ENCODE measurements around the gene OPCML.

The OPCML gene

DNA sequence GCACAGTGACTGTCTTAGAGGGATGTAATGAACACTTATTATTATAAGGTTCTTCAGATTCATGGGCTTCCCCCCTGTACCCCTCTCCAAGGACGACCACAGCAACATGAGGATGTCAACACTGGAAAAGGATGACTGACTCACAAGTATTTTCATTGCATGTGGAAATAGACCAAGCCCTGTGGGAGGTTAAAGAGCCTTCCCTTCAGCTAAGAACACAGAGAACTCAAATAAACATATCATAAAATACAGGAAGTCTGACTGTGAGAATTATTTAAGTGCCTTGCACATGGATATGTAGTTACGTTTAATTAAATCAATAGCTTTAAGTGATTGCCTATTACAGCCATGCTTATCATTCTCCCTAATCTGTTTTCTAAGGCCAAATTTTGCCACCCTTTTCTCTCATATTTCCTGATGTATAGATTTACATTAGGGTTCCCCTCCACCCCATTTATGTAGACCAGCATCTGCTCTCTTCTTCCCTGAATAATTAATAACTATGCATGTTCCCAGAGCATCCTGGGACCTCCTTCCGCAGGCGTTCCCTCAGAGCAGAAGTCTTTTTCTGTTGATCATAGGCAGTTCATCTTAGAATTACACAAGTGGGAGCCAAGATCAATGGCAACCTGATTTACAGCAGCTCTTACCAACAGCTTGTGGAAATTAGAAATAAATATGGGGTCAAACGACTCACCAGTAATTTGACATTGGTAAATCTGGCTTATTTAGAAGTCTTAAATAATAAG is 226.9 kb downstream of the OPCML start:
- H3K4me3 ChIP-seq (ENCODE audit: low read depth, low read length), result no peak overlapping the region

DNA sequence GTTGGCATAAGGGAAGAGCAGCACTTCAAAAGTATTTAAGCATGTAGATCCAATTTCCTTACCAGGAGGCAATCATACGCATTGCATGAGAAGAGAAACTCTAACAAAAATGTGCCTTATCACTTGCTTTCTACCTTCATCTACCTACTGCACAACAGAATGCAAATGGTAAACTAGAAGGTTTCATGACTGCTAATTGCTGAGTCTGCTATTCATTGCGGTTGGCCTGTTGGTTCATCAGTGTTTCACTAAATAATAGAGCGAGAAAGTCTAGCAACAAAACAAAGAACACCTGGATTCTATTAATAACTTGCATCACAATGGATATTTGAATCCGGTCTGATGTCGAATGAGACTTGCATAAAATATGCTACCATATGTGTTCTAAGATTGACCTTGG is 229.0 kb downstream of the OPCML start:
- H3K4me3 ChIP-seq (ENCODE audit: low read depth, low read length), result no peak overlapping the region

DNA sequence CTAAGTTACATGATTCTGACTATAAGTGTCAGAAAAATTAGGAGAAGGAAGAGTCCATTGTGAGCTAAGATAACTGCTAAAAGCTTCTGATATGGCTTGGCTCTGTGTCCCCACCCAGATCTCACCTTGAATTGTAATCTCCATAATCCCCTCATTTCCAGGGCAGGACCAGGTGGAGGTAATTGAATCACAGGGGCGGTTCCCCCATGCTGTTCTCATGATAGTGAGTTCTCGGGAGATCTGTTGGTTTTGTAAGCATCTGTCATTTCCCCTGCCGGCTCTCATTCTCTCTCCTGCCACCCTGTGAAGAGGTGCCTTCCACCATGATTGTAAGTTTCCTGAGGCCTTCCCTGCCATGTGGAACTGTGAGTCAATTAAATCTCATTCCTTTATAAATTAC is 230.2 kb downstream of the OPCML start:
- no peak overlapping the region for H3K4me3 ChIP-seq (ENCODE audit: low read depth, low read length)

DNA sequence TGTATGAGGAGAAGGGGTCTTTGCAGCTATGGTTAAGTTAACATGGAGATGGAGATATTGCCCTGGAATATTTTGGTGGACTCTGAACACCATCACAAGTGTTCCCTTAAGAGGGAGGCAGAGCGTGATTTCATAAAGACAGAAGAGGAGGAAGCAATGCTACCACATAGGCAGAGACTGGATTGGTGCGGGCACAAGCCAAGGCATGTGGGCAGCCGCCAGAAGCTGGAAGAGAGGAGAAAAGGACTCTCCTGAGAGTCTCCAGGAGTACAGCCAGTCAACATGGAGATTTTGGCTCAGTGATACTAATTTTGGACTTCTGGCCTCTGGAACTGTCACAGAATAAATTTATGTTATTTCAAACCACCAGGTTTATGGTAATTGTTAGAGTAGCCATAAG is 231.6 kb downstream of the OPCML start:
- no peak overlapping the region for H3K4me3 ChIP-seq (ENCODE audit: low read depth, low read length)

DNA sequence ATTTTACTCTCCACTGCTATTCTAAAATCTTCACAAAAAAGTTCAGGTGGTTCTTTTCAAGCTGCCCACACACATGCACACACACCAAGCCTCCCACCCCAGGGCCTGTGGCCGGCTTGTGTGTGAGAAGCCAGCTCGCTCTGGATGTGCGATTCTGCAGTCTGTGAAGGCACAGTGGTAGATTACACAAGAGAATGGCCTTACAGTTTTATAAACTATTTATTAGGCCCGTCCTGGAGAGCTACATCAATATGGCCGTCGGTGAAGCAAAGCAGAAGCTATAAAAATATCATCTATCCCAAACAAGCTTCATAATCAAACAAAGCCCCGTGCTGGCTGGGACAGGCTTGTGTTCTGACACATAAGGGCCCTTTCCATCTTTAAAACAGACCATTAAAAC is 240.5 kb downstream of the OPCML start:
- no peak overlapping the region for H3K4me3 ChIP-seq (ENCODE audit: low read depth, low read length)

DNA sequence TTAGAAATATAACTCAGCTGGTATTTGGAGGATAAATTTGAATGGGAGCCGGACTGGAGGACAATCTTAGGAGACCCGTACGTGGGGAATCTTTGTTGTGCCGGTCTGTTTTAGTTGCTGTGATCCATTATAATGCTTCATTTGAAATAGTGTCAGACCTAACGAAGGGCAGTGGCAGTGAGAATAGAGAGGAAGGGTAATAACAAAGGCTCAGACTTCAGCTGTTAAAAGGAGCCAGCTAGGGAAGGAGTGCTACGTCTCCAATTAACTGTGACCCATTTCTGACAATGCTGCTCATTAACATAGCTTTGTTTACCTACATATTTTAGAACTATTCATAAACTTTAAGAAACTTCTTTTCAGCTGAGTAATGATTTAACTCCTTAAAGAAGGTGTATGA is 246.9 kb downstream of the OPCML start:
- no peak overlapping the region for H3K4me3 ChIP-seq (ENCODE audit: low read depth, low read length)

DNA sequence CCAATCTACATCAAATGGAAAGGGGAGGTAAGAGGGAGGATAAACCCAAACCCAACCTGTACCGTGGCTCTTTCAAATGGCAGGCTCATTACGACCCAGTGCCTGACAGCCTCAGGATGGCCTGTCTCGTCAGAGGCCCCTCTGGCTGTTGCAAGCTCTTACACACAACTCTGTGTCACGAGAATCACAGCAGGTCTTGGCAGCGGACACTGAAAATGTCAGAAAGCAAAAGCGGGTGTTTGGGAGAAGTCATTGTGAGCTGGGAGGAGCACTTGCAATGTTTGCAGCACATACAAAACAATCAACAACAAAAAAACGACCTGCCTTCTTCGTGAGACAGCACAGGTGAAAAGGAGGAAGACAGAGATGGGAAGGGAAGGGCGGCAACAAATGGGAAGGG is 248.1 kb downstream of the OPCML start:
- H3K4me3 ChIP-seq (ENCODE audit: low read depth, low read length), result no peak overlapping the region

DNA sequence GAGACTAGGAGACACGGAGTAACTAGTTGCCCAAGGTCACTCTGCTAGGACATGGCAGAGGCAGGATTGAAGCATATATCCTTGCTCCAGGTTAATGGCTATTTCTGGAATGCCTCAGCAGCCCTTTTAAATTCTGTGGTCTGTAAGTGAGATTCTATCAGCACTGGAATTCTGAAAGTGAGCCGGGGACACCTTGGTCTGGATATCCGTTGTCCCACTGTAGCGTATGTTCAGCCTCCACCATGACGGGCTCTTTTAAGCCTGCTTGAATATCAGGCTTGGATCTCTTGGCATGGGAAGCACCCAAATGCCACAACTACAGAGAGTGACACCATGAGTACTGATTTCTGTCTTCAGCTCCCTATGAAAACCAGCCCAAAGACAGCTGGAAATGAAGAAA is 254.4 kb downstream of the OPCML start:
- H3K4me3 ChIP-seq (ENCODE audit: low read depth, low read length), result no peak overlapping the region

DNA sequence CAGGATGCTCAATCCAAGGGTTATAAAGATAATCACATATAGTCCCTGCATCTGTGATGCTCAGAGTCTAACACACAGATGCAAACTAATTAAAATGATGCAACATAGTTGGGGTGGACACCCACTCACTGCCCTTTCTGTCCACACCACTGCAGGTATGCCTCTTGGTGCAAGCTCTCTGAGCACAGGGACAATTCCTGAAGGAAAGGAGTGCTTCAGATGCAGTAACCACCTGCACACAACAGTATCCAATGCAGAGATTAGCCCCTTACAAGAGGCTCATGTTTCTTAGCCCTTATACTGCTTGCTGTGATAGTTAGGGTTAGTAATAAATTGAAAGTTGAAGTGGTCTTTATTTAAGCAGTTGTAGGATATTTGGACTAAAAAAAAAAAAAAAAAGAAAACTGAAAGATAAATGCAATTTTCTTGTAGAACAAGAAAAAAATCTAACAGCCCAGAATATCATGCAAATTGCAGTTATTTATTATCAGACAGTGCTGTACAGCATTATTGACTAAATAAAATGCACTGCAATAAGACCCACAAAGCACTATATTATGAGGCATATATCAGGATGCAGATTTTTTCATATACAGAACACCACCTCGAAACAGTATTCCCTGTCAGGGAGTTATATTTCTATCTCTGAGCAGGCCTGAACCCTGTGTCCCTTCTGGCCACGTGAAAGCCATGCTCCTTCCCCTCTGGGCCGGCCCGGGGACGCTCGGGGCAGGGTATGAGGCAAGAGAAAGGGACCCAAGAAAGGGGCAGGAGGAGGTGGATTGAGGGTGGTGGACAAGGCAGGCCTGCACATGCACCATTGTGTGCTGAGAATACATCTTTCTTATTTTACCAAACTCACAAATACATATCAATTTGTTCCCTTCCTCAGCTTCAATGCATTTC is 260.2 kb downstream of the OPCML start:
- no peak overlapping the region for H3K4me3 ChIP-seq (ENCODE audit: low read depth, low read length)

DNA sequence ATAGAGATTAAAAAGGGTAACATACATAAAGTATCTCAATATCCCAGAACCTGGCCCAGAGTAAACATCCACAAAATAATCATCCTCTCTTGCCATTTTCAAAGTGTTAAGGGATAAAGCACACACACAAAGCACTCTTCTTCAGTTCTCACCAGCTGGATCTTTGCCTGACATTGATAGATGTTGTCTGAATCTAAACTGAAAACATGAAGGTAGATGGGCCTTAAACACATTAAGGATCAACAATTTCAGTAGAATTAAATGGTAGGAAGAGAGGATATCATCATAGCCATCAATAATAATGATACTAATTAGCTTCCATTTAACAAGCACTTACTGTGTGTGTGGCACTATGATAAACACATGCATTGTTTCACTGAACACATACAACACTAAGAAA is 261.1 kb downstream of the OPCML start:
- H3K4me3 ChIP-seq (ENCODE audit: low read depth, low read length), result no peak overlapping the region

DNA sequence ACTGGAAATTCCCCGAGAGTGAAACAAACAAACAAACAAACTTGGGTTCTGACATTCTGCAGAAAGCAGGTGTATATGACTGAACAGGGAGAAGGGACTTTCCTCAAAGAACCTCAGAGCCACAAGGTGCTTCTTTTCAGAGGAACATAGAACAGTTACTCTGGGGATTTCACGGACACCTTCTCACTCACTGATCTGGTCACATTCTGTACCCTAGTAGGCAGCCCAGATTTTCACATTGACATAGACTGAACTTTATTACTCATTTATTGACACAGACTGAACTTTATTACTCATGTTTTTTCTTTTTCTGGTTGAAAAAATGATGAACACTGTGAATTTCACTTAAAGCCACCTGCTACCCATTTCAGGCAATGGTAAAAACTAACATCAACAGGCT is 263.0 kb downstream of the OPCML start:
- H3K4me3 ChIP-seq (ENCODE audit: low read depth, low read length), result no peak overlapping the region

DNA sequence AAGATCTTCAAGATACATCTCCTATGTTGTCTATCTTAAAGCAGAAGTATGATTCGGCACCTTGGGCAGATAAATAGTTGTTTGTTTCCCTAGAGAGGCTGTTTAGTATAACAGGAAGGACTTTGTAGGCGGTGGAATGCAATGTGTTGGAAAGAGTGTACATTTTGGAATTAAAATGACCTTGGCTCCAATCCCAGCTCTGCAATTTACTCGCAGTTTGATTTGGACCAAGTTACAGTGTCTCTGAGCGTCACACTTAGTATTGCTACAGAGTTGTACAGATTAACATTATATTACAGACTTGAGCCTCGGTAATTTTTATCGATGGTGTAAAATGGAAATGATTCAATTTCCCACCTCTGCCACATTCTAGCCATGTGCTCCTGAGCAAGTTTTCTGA is 265.3 kb downstream of the OPCML start:
- no peak overlapping the region for H3K4me3 ChIP-seq (ENCODE audit: low read depth, low read length)

DNA sequence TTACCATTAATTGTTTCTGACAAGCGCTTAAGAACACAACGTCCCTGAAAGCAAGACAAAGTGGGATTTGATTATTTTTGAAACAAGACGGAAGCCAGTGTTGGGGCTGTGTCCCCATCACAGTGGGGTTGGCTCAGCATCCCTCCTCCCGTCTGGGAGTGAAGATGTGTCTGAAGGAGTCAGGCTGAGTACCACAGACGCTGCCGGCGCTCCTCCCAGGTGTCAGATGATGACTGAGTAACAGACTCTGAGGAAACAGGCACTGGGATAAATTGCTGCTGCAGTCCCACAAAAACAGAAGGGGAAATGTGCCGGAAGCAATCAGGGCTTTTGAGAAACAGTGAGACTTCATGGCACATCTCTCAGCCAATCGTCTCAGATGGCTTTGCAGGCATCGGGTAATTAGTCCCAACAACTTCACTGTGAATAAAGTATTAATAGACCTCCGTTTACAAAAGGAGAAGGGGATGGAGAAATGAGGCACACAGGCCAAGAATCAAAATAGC is 266.7 kb downstream of the OPCML start:
- H3K4me3 ChIP-seq (ENCODE audit: low read depth, low read length), result no peak overlapping the region

DNA sequence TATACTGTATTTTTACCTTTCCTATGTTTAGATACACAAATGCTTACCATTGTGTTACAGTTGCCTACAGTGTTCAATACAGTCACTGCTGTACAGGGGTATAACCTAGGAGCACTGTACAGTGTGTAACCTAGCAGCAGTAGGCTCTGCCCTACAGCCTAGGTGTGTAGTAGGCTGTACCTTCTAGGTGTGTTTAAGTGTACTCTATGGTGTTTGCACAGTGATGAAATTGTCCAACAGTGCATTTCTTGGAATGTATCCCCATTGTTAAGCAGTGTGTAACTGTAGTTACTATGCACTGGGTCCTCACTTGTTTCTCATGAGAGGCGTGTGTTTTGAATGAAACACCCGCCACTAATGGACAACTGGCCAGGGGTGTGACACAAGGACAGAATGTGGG is 269.0 kb downstream of the OPCML start:
- H3K4me3 ChIP-seq (ENCODE audit: low read depth, low read length), result no peak overlapping the region

DNA sequence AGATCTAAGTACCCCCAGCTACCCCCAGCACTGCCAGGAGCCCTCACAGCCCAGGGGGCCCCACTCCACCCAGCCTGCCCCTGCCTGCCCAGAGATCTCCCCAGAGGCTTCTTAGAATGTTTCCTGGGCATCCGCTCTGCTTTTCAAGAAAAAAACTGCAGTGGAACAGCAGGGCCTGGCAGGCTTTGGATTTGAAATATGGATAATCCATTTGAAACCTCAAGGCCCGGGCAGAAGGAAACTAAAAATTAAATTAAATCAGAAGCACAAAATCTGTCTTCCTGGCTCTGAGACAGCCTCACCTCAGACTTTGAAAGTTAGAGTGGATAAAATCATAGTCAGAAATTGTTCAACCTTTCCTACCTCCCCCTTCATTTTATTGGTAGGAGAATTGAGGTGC is 273.6 kb downstream of the OPCML start:
- H3K4me3 ChIP-seq (ENCODE audit: low read depth, low read length), result no peak overlapping the region

DNA sequence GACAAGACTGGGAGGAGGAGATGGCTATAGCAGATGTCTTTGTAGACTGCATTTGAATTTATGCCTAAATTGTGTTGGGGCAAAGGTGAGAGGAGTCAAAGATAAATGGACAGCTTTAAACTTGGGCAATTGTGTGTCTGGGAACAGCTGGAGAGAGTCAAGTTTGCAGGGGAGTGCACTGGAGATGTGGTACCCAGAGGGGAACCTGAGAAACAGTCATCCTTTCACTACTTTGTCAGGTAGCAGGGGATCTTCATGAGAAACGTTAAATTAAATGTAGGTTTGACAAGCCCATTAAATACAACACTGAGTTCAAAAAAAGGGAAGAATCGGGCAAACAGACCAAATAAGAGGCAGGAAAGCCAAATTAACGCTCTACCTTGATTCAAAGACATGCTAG is 277.7 kb downstream of the OPCML start:
- H3K4me3 ChIP-seq (ENCODE audit: low read depth, low read length), result no peak overlapping the region

DNA sequence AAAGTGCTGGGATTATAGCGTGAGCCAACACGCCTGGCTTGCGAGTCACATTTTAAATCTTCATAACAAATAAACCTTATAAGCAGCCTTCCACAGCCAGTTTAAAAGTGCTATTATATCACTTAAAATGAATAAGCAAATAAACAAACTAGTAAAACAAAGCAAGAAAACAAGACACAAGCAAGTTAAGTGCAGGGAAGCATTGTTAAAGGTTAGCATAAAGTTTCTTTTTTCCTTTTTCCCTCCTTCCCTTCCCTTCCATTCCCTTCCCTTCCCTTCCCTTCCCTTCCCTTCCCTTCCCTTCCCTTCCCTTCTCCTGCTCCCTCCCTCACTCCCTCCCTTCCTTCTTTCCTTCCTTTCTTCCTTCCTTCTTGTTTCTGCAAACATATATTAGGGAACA is 278.7 kb downstream of the OPCML start:
- no peak overlapping the region for H3K4me3 ChIP-seq (ENCODE audit: low read depth, low read length)

DNA sequence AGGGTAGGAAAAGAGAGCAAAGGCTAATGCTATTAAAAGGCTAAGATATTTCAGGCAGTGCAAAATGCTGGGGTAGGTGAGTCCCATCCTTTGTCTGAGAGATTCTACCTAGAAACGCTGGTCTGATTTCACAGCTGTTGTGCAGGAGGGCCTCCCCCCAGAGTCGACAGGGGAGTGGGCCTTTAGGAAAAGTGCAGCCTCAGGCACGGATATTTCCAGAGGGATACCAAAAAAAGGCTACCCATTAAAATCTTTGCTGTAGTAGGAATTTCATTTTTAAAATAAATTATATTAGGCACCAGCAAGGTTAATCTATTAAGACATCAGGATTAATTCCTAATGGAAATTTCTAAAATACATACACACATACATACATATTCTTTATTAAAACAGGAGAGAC is 280.5 kb downstream of the OPCML start:
- H3K4me3 ChIP-seq (ENCODE audit: low read depth, low read length), result no peak overlapping the region

DNA sequence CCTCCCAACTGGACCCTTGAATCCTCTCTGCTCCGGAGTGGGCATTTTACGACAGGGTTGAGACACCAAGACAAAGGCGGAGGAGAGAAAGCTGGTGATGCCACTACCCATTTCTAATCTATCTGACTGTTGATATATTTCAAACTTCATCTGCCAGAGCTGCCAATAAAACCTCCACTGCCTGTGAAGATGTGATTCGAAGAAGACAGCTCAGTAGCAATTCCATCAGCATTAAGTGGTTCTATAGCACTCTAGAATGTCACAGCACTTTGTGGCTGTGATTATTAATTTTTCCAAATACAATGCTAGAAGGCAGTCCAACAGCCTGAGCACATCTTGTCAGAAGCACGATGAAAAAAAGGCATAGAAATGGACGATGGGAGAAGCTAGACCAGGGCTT is 282.8 kb downstream of the OPCML start:
- no peak overlapping the region for H3K4me3 ChIP-seq (ENCODE audit: low read depth, low read length)

DNA sequence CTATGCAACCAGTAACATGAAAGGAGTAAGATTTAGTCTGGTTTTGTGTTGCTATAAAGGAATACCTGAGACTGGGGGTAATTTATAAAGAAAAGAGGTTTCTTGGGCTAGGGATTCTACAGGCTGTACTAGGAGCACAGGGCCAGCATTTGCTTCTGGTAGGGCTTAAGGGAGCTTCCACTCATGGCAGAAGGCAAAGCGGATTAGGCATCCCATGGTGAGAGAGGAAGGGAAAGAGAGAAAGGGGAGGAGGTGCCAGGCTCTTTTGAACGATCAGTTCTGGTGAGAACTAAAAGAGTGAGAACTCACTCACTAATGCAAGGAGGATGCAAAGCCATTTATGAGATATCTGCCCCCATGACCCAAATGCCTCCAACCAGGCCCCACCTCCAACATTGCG is 283.2 kb downstream of the OPCML start:
- H3K4me3 ChIP-seq (ENCODE audit: low read depth, low read length), result no peak overlapping the region

DNA sequence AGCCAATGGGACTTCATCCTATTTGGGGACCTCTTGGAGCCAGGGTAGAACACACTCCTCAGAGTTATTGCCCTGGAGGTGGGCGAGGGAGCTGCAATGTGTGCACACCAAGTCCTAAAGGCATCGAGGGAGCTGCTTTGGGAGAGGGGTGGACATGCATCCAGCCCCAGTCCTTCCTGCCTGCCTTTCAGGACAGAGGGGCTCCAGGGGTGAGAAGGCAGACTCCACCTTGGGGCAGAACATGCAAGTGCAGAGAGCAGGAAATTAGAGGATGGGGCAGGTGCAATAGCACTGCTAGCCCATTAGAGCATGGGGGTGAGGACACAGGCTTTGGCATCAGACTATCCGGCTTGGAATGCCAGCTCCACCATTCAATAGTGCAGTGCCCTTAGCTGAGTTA is 288.5 kb downstream of the OPCML start:
- H3K4me3 ChIP-seq (ENCODE audit: low read depth, low read length), result no peak overlapping the region

Measured in iPS-11a (cell line).